GM18517 (cell line): ENCODE results near the gene WDR6.
A peak's percentile ranks its signal among the peaks of the same experiment; 100 is the strongest.
"Not testable (repeated sequence)": the region's sequence is repeated elsewhere in the genome, so short reads cannot be mapped to it uniquely, and the experiment has no call there.

Experiments
- ATAC-seq: cut with Tn5 transposase; IDR thresholded peaks from one replicate; pipeline ENCODE4 v1.9.1; 2021; ENCODE audit warnings: mild to moderate bottlenecking, moderate library complexity; ENCODE audit not compliant: unreplicated experiment

Gene WDR6

GRCh38 chr3:48990636-48991469 is 16.3 kb upstream of the WDR6 start:
- peak; percentile 20 for ATAC-seq

- ATAC-seq, result no peak
Observed at GRCh38 chr3:48991851-48992545, 15.2 kb upstream of the WDR6 start.

GRCh38 chr3:48993834-48994233 is 13.4 kb upstream of the WDR6 start:
- ATAC-seq, result no peak

GRCh38 chr3:48996640-48997039 is 10.6 kb upstream of the WDR6 start:
- no peak for ATAC-seq

- ATAC-seq, result no peak
Observed at GRCh38 chr3:48997102-48997635, 10.0 kb upstream of the WDR6 start.

- no peak for ATAC-seq
Observed at GRCh38 chr3:48997714-48998637, 9.2 kb upstream of the WDR6 start.

GRCh38 chr3:48999085-48999858 is 7.9 kb upstream of the WDR6 start:
- ATAC-seq, result no peak

- no peak for ATAC-seq
Observed at GRCh38 chr3:49001155-49001554, 6.0 kb upstream of the WDR6 start.

GRCh38 chr3:49004352-49005302 is 2.6 kb upstream of the WDR6 start:
- no peak for ATAC-seq

- ATAC-seq, result no peak
Observed at GRCh38 chr3:49005303-49005680, 1.9 kb upstream of the WDR6 start.

GRCh38 chr3:49005998-49006397 is 1.2 kb upstream of the WDR6 start:
- ATAC-seq, result no peak

- no peak for ATAC-seq
Observed at GRCh38 chr3:49006408-49007067, 653 bp upstream of the WDR6 start.

GRCh38 chr3:49007771-49008528 is 759 bp downstream of the WDR6 start:
- ATAC-seq, result peak; percentile 24

- not testable (repeated sequence) for ATAC-seq
Observed at GRCh38 chr3:49008627-49009026, 1.4 kb downstream of the WDR6 start.

- ATAC-seq, result no peak
Observed at GRCh38 chr3:49009396-49009795, 2.2 kb downstream of the WDR6 start.

GRCh38 chr3:49012441-49013017 is 5.3 kb downstream of the WDR6 start:
- ATAC-seq, result no peak

- no peak for ATAC-seq
Observed at GRCh38 chr3:49013113-49013737, 6.0 kb downstream of the WDR6 start.
